Measurements from ENCODE around the gene LRRC28.

Gene LRRC28

DNA sequence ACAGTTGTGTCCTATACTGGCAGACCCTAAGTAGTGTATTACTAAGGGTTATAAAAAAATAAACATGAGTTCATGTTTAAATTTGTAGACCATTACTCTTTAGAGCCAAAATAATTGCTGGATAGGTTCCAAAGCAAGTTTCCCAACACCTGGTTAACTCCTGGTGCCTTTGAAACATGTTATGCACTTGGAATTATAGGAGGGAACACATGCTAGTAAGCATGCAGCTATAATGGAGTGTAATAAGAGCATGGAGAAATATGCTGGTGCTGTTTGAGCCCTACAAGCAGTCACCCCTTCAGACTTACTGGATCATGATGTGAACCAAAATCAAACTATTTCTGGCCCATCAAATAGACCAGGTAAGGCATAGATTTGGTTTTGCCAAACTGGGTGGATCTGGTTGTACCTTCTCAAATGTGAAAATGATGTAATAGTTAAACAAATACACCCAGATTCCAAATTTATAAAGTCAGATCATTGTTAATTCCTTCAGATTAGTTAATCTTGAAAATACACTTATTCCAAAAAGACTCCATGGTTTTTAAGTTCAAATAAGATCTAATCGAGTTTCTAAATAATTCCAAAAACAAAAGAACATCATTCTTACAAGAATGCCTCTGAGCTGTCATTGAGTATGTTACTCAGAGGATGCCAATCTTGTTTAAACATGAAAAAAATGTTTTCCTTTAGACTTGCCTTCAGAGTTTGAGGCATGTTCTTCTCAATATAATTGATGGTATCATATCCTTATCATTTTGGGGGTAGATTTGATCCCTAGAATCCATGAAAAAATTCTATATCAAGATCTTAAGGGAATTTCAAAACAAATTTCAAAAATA, 69.3 kb downstream of the LRRC28 start:
- no peak for DNase-seq (ENCODE audit: low spot score)

DNA sequence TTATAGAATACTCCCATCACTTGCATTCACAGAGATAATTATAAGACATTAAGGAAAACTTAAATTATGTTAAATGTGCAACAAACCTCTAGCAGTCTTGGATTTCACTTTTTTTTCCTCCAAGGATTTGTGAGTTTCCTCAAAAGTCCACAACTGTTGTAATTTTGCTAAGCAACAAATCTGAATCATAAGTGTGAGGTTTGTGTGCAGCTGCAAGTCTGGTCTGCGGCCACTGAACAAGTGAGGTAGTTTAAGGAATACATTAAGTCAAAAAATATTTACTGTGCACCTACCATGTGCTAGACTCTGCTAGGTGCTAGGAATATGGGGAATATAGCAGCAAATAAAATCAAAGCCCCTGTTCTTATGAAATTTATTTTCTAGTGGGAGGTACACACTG, 70.2 kb downstream of the LRRC28 start:
- DNase-seq (ENCODE audit: low spot score) = no peak
- TF ChIP-seq, protein P1, sequence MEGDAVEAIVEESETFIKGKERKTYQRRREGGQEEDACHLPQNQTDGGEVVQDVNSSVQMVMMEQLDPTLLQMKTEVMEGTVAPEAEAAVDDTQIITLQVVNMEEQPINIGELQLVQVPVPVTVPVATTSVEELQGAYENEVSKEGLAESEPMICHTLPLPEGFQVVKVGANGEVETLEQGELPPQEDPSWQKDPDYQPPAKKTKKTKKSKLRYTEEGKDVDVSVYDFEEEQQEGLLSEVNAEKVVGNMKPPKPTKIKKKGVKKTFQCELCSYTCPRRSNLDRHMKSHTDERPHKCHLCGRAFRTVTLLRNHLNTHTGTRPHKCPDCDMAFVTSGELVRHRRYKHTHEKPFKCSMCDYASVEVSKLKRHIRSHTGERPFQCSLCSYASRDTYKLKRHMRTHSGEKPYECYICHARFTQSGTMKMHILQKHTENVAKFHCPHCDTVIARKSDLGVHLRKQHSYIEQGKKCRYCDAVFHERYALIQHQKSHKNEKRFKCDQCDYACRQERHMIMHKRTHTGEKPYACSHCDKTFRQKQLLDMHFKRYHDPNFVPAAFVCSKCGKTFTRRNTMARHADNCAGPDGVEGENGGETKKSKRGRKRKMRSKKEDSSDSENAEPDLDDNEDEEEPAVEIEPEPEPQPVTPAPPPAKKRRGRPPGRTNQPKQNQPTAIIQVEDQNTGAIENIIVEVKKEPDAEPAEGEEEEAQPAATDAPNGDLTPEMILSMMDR (IDR thresholded peaks at IDR 0.05; ENCODE audit: extremely low read depth, missing control alignments) = no peak

More for the DNA sequence above, 69.3 kb downstream of the LRRC28 start:
- TF ChIP-seq, protein P1 (IDR thresholded peaks at IDR 0.05; ENCODE audit: extremely low read depth, missing control alignments) = no peak

DNA sequence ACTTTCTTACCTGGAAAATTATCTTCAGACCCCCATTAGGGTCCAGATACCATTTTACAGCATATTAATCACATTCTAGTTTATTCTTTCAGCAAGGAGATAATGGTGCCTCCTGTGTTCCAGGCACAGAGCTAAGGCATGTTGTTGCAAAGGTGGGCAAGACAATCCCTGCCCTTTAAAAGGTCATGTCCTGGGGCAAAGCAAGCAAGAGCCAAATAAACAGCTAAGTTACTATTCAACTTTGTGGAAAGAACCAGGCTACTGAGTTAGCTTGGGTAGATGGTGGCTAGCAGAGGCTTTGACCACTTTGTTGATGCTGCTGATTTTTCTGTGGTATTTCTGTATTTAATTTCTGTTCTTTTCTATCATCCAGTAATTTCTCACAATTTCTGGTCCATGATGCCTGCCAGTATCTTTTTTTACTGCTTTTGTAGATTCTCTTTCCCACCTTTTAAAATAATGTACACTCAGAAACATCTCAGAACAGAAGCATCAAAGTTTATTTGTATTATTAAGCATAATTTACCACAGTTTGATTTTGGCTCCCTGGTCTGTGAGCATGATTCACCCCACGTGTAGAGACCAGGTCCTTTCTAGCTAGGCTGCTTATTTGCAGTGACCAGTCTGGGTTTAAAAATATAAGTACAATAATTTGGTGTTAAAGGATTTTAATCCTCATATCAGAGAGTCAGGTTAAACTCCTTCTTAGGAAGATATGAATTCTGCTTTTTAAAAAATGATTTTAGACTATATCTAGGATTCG, 71.5 kb downstream of the LRRC28 start:
- DNase-seq (ENCODE audit: low spot score) = no peak
- TF ChIP-seq, protein P1 (IDR thresholded peaks at IDR 0.05; ENCODE audit: extremely low read depth, missing control alignments) = no peak

DNA sequence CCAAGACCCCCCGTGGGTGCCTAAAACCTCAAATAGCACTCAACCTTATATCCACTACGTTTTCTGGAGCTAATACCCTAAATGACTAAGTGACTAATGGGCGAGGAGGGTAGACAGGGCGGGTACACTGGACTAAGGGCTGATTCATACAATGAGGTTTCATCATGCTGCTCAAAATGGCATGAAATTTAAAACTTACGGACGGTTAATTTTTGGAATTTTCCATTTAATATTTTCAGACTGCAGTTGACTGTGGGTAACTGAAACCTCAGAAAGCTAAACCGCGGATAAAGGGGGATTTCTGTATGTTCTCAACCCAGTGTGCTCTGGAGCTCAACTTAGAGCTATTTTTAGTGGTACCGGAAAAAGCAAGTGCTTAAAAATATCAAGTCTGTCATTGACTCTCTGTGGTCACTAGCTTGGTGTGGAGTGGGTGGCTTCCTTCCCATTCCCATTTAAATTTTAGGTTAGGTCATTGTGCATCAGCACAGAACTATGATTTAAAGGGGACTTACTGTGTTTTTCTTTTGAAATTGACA, 72.9 kb downstream of the LRRC28 start:
- TF ChIP-seq, protein P1 (IDR thresholded peaks at IDR 0.05; ENCODE audit: extremely low read depth, missing control alignments) = no peak
- DNase-seq (ENCODE audit: low spot score) = peak; percentile 14

DNA sequence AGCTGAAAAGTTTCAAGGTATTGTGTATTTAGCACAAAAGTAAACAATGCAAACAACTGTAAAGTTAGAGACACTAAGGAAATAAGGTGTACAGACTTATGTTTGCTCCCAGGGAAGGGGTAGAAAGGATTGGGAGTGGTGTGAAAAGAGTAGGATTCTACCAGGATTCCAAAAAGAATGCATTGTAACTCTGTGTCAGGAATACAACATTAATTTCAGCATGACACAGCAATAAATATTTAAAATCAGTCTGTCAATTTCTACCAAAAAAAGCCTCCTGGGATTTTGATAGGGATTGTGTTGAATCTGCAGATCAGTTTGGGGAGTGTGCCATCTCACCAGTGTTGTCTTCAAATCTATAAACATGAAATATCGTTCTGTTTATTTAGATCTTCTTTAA, 73.4 kb downstream of the LRRC28 start:
- TF ChIP-seq, protein P1 (IDR thresholded peaks at IDR 0.05; ENCODE audit: extremely low read depth, missing control alignments) = no peak
- no peak for DNase-seq (ENCODE audit: low spot score)

DNA sequence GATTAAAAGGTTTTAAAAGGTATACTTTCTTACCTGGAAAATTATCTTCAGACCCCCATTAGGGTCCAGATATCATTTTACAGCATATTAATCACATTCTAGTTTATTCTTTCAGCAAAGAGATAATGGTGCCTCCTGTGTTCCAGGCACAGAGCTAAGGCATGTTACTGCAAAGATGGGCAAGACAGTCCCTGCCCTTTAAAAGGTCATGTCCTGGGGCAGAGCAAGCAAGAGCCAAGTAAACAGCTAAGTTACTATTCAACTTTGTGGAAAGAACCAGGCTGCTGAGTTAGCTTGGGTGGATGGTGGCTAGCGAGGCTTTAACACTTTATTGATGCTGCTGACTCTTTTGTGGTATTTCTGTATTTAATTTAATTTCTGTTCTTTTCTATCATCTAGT, 75.0 kb downstream of the LRRC28 start:
- no peak for DNase-seq (ENCODE audit: low spot score)
- TF ChIP-seq, protein P1 (IDR thresholded peaks at IDR 0.05; ENCODE audit: extremely low read depth, missing control alignments) = no peak

Data from GM20000 (cell line).